Measurements from ENCODE around the gene GSDME.

The GSDME gene

GRCh38 chr7:24730018-24730369, 27.3 kb downstream of the GSDME start (continued):
- TF ChIP-seq, protein P1, sequence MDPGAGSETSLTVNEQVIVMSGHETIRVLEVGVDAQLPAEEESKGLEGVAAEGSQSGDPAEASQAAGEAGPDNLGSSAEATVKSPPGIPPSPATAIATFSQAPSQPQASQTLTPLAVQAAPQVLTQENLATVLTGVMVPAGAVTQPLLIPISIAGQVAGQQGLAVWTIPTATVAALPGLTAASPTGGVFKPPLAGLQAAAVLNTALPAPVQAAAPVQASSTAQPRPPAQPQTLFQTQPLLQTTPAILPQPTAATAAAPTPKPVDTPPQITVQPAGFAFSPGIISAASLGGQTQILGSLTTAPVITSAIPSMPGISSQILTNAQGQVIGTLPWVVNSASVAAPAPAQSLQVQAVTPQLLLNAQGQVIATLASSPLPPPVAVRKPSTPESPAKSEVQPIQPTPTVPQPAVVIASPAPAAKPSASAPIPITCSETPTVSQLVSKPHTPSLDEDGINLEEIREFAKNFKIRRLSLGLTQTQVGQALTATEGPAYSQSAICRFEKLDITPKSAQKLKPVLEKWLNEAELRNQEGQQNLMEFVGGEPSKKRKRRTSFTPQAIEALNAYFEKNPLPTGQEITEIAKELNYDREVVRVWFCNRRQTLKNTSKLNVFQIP (CRISPR knock-in tag; IDR thresholded peaks at IDR 0.05; ENCODE audit: borderline replicate concordance, low read depth): no peak

- no peak for TF ChIP-seq OSR1 (CRISPR knock-in tag; IDR thresholded peaks at IDR 0.05)
- no peak for ATAC-seq
Observed at GRCh38 chr7:24729365-24730017, 27.8 kb downstream of the GSDME start.

- TF ChIP-seq ZC3H10 (CRISPR knock-in tag; IDR thresholded peaks at IDR 0.05) (no peak), SNAI2 (CRISPR knock-in tag; IDR thresholded peaks at IDR 0.05) (no peak), TOX (CRISPR knock-in tag; IDR thresholded peaks at IDR 0.05; ENCODE audit: borderline replicate concordance) (no peak), ARNTL (CRISPR knock-in tag; IDR thresholded peaks at IDR 0.05; ENCODE audit: borderline replicate concordance, low read depth) (no peak), GLIS3 (CRISPR knock-in tag; IDR thresholded peaks at IDR 0.05) (no peak), RARB (CRISPR knock-in tag; IDR thresholded peaks at IDR 0.05) (no peak), BACH2 (CRISPR knock-in tag; IDR thresholded peaks at IDR 0.05; ENCODE audit: borderline replicate concordance) (no peak), OSR1 (CRISPR knock-in tag; IDR thresholded peaks at IDR 0.05) (no peak), ZFP3 (CRISPR knock-in tag; IDR thresholded peaks at IDR 0.05) (no peak), ISL1 (CRISPR knock-in tag; IDR thresholded peaks at IDR 0.05) (no peak), CREB5 (CRISPR knock-in tag; IDR thresholded peaks at IDR 0.05; ENCODE audit: low read depth) (no peak), ZNF8 (CRISPR knock-in tag; IDR thresholded peaks at IDR 0.05) (no peak), ZFP30 (CRISPR knock-in tag; IDR thresholded peaks at IDR 0.05) (no peak), ESRRG (CRISPR knock-in tag; IDR thresholded peaks at IDR 0.05) (no peak)
- TF ChIP-seq, protein P1 (CRISPR knock-in tag; IDR thresholded peaks at IDR 0.05; ENCODE audit: borderline replicate concordance, low read depth): no peak
- TF ChIP-seq, protein P2, sequence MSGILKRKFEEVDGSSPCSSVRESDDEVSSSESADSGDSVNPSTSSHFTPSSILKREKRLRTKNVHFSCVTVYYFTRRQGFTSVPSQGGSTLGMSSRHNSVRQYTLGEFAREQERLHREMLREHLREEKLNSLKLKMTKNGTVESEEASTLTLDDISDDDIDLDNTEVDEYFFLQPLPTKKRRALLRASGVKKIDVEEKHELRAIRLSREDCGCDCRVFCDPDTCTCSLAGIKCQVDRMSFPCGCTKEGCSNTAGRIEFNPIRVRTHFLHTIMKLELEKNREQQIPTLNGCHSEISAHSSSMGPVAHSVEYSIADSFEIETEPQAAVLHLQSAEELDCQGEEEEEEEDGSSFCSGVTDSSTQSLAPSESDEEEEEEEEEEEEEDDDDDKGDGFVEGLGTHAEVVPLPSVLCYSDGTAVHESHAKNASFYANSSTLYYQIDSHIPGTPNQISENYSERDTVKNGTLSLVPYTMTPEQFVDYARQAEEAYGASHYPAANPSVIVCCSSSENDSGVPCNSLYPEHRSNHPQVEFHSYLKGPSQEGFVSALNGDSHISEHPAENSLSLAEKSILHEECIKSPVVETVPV (CRISPR knock-in tag; IDR thresholded peaks at IDR 0.05): no peak
- ATAC-seq: no peak
Observed at GRCh38 chr7:24728503-24729364, 28.5 kb downstream of the GSDME start.

DNA sequence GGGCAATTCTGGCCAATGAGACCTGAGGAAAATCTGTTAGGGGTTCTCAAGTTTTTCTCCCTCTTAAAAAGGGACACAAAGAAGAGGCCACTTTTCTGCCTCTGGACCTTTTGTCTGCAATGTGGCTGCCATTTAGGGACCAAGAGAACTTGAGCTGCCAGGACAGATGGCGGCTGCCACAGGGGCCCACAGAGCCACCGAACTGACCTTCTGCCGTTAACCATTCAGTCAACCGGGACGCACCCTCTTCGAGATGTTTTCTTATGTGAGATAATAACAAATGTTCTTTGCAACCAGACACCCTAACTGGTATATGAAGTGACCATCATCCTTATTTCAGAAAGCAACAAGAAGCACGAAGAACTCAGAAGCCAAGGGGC, 29.2 kb downstream of the GSDME start:
- no peak for ATAC-seq
- TF ChIP-seq, protein P1 (CRISPR knock-in tag; IDR thresholded peaks at IDR 0.05; ENCODE audit: borderline replicate concordance, low read depth): no peak

All from SK-N-SH treated with all-trans-retinoic acid at 6 μM for 48 hours (cell line).